NCI-H1930 (cell line): ENCODE results near the gene RNF8.
"Not testable (repeated sequence)": the region's sequence is repeated elsewhere in the genome, so short reads cannot be mapped to it uniquely, and the experiment has no call there.

ENCODE experiments used
- DNase-seq, 2 experiments: peaks; one replicate each; lab custom pipeline; 2025; lab: John Stamatoyannopoulos, UW

RNF8 gene, protein sequence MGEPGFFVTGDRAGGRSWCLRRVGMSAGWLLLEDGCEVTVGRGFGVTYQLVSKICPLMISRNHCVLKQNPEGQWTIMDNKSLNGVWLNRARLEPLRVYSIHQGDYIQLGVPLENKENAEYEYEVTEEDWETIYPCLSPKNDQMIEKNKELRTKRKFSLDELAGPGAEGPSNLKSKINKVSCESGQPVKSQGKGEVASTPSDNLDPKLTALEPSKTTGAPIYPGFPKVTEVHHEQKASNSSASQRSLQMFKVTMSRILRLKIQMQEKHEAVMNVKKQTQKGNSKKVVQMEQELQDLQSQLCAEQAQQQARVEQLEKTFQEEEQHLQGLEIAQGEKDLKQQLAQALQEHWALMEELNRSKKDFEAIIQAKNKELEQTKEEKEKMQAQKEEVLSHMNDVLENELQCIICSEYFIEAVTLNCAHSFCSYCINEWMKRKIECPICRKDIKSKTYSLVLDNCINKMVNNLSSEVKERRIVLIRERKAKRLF

DNA sequence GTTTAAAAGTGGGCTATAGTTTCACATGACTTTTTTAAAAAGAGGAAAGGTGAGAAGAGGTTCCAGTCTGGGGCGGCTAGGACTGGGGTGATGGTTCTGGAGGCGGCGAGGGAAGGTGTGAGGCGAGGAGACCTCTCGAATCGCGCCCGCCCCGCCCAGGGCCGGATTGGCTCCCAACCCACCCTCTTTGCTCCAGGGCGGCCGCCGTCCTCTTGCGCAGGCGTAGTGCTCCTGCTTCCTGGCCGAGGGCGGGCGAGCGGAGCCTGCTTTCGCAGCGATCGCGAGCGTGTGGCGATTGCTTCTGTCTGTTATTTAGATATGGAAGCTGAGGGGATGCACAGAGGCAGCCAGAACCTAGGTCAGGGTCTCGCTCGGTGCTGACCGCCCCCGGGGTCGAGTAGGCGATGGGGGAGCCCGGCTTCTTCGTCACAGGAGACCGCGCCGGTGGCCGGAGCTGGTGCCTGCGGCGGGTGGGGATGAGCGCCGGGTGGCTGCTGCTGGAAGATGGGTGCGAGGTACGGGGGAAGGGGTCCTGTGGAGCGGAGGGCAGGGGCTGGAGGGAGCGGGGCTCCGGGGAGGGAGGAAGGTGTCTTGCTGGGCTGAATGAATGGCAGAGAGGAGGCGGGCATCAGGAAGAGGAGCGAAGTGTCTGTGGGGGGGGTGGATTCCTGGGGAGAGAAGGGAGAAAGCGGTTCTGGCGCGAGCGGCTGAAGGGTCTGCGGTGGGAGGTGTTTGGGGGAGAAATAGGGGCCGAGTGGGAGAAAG is at the start of gene RNF8:
RNF8 (plus strand) TSS at position 223 of the 765 bp plus-strand sequence; CDS start at position 405, 182 bp downstream.
- DNase-seq = peak; percentile 66 to 80

DNA sequence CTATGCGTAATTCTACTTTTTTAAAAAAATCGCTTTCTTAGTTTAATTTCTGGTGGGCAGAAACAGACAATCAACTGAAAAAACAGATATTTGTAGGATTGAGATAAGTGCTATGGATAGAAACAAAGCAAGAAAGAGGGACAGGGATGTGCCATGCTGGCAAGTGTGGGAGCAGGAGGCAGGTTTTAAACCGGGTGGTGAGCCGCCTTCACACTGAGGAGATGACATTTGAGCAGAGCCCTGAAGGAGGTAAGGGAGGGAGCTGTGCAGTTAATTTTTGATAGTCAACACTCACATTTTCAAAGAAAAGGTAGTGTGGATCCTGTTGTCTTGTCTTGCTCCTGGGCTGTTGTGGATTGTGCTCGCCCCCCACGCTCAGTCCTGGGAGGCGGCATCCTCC is 49.0 kb upstream of the RNF8 start:
- DNase-seq = no peak

DNA sequence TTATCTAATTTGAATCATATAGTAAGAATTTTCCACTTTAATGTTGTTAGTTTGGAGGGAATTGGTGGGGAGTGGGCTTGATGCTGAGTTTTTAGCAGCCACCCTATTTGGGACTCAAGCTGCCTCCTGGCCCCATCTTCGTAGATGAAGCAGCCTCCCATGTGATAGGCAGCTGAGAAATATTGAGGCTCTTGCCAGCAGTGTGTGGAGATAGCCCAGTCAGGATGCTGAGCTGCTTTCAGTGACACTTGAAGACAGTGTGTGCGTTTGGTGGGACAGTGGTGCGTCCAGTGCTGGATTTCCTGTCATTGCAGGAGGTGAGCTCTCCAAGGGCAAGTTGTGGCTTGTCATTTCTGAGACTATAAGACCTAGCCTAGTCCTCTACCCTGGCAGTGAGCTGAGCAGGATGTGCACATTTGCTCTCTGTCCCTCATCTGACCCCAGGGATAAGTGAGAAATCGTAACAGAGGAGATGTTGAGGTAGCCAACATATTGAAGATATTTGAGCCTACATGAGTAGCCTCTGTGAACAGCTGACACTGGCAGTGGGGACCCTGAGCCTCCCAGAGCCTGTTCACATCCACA is 47.9 kb upstream of the RNF8 start:
- DNase-seq = no peak

DNA sequence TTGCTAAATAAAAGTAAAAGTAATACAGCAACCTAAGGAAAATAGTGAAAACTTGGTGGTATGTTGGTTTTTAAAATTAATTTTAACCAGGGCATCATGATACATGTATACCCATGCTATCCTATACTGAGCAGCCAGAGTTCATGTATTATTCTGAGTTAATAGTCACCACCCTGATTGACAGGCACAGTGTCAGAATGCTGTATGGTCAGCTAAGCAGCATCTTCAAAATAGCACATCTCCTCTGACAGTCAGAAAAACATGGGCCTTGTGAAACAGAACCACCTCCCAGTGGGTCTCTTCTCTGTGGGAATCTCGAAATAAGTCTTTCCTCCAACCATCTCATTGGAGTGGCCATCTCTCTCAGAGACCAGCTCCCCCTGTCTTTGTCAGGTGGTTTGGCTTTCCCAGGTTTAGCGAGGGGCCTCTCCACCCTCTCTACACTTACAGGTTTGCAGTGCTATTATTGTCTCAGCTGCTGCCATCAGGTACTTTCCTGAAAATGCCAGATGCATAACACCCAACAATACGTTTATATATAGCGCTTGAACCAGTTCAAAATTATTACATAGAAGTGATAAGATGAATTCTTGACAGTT is 47.1 kb upstream of the RNF8 start:
- DNase-seq = no peak

DNA sequence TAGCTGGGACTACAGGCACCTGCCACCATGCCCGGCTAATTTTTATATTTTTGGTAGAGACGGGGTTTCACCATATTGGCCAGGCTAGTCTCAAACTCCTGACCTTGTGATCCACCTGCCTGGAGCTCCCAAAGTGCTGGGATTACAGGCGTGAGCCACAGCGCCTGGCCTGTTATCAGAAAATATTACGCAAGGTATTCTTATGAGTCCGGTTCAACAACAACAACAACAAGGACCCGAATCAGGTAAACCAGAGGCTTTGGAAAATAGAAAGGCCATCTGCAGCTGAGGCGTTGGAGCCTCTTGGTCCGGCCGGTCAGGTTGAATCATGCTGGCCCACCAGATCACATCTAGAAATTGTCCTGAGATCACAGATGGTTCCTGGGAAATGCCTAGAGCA is 46.3 kb upstream of the RNF8 start:
- not testable (repeated sequence) for DNase-seq

DNA sequence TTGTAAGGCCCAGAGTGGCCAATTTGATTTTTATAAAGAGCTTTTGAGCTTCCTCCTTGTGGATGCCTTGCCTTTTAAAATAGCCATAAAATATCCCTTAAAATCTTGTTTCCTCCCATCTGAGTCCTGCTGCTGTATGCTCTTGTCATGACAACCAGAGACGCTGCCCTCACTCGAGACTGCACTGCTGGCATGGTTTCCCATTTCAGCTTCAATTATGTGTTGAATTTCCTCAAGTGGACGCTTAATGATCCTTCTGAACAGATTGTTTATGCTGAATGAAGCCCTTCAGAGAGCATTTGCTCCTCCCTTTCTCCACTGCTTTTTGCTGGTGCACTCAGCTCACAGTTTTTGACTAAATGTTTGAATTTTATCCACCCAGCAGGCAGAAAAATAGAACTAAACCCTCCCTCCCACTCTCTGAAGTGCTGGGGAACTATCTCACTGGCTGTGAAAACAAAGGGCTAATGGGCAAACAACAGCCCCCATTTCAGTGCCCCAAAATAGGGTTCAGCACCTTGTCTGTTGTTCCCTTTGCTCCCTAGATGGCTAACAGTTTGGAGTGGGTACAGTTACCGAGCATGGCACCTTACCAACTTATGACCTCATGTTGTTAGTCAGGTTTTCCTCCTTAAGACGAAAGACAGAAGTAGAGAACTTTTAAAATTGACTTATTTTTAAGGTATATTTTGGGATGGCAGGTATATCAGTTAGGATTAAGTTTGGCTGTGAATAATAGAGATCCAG is 45.5 kb upstream of the RNF8 start:
- DNase-seq = no peak

DNA sequence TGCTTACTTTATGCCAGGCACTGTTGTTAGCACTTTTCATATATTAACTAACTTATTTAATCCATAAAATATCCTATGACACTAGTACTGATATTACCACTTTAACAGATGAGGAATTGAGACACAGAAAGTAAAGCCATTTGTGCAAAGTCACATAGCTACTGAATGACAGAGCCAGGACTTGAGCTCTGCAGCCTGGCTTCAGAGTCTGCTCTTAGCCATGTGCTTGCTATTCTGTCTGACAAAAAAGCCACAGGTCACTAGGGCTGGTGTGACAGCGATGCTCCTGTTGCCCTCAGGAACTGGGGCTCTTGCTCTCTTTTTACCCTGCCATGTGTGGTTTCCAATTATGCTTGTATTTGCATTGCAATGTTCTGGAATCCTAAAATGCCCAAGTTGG is 44.7 kb upstream of the RNF8 start:
- DNase-seq = no peak

DNA sequence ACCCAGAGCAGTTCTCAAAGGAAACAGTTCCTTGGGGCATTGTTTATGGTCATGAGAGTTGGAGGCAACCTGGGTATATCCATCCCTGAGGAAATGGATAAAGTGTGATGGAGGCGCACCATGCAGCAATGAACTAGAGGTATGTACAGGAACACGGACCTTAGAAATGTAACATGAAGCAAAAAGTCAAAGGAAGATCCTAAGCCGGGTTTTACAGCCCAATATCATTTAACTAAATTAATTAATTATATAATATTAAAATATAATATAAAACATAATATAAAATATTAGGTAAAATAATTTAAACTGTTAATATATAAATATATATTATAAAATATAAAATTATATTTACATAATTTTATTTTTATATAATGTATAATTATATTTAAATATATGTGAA is 44.1 kb upstream of the RNF8 start:
- DNase-seq = no peak

DNA sequence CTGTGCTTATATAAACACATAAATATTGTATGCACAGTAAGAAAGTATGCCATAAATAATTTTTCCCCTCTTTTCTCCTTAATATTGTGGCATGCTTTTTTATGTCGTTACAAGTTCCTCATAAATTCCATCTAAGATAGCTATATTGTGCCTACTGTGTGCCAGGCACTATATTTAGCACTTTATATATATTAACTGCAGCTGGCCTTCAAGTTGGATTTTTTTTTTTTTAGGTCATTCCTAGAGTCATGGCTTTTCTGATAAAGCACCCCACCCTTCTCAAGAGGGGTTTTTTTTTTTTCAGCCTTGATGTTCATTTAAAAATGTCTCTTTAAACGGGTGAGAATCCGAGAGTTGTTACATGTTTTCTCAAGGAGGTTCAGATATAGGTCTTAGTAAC is 42.8 kb upstream of the RNF8 start:
- DNase-seq = no peak

DNA sequence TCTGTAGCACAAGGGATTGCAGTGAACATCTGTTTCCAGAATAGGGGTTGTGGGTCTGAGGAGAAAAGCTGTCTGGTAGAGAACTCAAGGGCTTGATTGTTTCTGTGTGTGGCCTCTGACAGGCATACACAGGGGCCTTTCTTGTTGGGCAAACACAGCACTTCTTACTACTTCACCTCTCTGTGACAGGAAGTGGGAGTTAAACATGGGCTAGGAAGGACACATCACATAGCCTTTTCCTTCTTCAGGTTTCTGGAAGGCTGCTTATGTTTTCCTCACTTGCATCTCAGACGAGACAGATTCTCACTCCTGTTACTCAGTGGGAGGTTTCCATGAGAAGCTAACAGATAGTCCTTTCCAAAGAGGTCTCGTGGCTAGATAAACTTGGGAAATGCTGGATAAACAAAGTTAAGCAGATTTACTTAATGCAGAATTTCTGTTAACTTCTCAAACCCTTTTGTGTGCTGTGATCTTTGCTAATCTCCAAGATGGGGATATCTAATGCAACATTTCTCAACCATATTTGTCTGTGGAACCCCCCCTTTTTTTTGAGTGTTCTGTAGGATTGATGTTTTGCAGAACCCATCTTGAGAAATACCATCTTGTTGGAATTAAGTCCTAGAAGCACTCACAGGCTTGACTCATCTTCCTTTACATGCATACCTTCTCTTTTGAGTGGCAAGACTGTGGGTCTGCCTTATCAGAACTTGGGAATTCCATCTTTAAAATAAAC is 41.9 kb upstream of the RNF8 start:
- DNase-seq = no peak

DNA sequence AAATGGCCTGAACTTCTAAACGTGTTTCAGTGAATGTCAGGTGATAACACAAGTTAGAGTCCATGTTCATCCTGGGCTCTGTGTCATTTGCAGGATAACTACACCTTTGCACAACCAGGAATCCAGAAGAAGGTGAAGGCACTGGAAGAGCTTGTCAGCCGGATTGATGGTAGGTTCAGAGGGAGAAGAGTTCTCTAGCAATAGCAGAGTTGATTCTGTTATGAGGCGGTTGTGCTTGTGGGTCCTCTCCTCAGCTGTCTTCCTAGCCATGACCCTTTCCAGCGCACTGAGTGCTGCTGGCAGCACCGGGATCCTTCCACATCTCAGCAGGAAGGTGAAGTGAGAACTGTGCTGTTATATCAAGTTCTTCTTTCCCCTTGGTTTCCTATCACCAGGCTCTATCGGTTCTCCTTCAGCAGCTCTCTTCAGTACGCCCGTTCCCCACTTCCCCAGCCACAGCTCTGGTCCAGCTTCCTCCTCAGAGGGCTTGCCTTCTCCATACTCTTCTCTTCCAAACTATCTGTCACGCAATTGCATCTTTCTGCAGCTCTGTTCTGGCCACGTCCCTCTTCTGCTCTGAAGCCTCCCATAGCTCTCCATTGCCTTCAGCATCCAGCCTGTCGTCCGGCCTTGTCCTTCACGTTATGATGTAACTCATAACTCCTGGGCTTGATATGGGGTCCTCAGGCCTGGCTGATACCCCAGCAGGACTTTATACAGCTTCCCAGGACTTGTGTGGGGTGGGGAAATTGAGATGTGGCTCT is 39.9 kb upstream of the RNF8 start:
- DNase-seq = no peak

DNA sequence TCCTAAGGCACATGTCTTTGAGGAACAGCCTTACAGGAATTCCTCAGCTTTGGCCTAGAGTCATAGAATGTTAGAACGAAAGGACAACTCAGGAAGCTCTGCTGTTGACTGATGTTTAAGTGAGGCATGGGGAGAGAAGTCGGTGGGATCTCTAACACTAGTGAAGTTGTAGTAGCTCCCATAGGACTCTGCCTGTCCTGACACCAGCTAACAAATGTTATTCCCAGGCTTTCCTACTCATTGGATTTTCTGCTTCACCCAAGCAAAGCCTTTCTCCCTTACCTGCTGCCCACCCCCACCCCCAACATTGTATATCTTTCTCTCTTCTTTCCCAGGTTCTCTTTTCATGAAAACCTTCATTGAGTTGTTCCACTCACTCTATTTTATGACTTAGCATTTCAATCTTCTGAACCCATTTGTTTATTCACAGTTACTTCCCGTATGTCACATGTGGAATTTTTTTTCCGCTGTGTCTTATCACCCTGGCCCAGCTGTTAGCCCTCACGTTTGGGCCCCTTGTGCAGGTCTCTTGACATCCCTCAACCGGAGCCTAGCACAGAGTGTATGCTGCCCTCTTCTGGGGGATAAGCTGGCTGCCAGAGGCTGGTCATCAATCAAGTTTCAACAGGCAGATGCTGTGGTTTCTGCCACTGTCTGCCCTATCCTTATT is 39.2 kb upstream of the RNF8 start:
- peak in 1 of 2 experiments; percentile 2 for DNase-seq

DNA sequence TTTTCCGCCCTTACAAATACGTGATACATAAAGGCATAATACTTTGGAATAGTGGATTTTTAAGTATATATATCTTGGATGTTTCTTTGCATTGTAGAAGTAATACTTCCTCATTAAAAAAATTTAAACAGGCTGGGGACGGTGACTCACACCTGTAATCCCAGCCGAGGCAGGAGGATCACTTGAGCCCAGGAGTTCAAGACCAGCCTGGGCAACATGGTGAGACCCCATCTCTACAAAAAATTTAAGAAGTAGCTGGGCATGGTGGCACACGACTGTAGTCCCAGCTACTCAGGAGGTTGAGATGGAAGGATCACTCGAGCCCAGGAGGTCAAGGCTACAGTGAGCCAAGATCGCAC is 38.6 kb upstream of the RNF8 start:
- no peak for DNase-seq

DNA sequence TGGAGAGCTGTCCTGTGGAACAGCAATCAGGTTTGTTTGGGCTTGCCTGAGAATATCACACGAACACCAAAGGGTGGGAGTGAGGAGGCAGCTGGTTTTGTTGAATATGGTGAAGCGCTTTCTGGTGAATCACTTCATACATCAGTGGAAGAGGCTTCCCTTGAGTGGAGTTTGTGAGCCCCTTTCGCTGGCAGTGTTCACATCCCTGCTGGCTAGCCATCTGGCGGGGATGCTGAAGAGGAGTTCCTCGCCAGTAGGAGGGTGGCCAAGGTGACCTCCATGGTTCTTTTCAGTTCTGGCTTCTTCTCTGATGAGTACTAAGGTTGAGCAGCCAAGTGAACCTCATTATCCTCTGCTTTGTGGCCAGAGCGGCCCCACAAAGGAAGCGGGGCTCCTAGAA is 37.7 kb upstream of the RNF8 start:
- no peak for DNase-seq

DNA sequence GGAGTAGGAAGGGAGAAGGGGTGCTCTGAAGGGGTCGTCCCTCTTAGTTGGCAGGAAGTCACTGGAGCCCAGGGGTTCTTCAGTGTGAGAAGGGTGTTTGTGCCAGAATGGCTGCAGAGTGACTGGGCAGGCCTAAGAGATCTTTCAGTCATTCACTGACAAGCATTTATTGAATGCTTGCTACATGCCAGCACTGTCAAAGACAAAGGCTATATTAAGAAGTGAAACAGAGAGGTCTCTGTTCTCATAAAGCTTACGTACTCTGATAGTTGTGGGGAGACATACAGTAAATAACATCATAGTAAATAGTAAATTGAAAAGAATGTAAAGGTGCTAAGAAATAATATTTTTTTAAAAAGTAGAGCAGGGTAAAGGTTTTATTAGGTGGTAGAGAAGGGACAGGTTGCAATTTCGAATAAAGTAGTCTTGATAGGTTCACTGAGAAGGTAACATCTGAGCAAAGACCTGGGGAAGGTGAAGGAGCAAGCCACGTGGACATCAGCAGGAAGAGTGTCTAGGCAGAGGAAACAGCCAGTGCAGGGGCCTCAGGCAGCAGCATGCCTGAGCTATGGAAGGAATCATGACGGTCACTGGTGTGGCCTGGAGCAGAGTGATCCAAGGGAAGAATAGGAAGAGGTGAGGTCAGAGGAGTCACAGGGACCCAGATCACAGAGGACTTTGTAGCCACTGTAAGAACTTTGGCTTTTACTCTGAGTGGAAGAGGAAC is 36.3 kb upstream of the RNF8 start:
- DNase-seq = no peak

DNA sequence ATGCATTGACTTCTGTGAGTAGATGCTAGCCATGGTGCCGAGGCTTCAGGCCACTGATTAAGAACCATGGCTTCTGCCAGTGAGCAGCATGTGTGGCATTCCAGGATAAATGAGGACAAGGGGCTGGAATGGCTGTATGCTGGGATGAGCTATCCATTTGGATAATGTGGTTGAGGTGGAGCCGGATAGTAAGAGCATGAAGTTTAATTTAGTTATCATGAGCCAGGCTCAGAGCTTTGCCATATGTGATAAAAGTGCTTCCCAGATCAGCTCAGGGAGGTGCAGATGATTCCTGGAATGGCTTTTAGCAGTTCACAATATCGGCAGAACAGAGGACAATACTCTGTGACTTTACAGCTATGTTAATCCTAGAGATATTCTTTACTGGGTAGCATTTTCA is 34.6 kb upstream of the RNF8 start:
- DNase-seq = no peak

DNA sequence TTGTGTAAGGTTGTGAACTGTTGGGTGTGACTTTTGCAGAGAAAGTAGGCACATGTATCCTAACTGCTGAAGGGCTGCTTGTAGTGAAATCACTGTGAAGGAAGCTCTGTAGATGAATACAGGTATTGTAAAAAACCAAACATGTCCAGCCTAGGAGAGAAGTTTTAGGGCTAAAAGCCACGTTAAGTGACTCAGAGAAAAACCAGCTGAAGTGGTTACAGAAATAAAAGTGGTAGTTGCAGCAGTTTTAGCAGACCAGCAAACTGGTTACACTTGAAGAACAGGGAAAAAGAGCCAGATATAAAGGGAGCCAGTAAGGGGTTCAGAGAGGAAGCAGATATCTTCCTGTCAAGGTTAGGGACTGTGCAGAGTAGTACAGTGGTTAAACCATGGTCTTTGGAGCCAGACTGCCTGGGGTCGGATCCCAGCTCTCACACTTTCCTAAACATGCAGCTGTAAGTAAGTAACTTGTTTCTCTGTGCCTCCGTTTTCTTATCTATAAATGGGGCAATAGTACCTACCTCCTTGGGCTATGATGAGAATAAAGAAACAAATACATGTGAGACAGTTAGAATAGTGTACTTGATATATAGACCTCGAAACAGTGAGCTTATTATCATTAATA is 33.8 kb upstream of the RNF8 start:
- DNase-seq = no peak

DNA sequence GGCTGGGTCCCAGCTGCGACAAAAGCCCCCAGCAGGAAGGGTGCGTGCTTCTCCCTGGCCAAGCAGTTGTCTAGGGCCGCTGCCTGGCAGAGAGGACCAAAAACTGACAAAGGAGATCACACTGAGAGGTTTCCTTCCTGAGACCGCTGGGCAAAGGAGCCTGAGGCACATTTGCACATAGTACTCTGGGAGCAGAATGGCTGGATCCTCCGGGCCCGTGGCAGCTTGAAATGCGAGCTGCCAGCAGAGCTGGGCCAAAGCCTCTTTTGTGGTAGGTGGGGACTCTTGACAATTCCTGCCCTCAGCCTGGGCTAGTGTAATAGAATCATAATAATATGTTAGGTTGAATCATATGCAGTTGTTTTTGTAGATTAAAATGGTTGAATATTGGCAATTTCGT is 33.1 kb upstream of the RNF8 start:
- DNase-seq = no peak

DNA sequence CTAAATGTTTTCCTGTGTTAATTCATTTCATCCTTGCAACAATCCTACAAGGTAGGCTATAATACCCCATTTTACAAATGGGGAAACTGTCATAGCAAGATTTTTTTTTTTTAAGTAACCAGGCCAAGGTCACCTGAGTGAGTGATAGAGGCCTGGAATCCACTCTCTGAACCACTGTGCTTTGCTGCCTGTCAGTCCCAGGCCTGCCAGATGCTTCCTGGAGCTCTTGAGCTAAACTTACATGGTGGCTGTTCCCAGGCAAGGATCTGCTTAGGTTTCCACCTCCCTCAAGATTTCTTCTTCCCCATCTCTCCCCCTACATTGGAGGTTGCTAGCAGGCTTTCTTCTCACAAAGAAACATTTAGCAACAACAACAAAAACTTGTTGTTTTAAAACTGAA is 32.7 kb upstream of the RNF8 start:
- no peak for DNase-seq
